Loucy (cell line): Measurements from ENCODE around the gene ASF1B.

ENCODE experiments used
- H2AFZ ChIP-seq: fragments of 200-600 bp; sonication (generic); 2 replicates; pipeline ENCODE4 v1.6.0; 2016; ENCODE audit warnings: antibody characterized with exemption, mild to moderate bottlenecking, low read length, moderate library complexity
- H3F3A ChIP-seq: fragments of 200-600 bp; 2 replicates; pipeline ENCODE4 v1.6.0; 2016; ENCODE audit warnings: antibody characterized with exemption, low read depth, mild to moderate bottlenecking
- H3K27me3 ChIP-seq: fragments of 200-600 bp; sonication (generic); 2 replicates; pipeline ENCODE4 v1.6.1; 2014; ENCODE audit warnings: low read length, mild to moderate bottlenecking; ENCODE audit not compliant: insufficient read depth, poor library complexity, severe bottlenecking
- H3K36me3 ChIP-seq: fragments of 200-600 bp; sonication (generic); 2 replicates; pipeline ENCODE4 v1.6.1; 2016; ENCODE audit warnings: low read length; ENCODE audit not compliant: insufficient read depth
- H3K4me1 ChIP-seq: fragments of 200-600 bp; sonication (generic); 2 replicates; pipeline ENCODE4 v1.5.1; 2014; ENCODE audit warnings: low read length, mild to moderate bottlenecking; ENCODE audit not compliant: insufficient read depth, poor library complexity, severe bottlenecking
- H3K4me2 ChIP-seq: fragments of 200-600 bp; sonication (generic); 2 replicates; pipeline ENCODE4 v1.6.0; 2014; ENCODE audit warnings: antibody characterized with exemption, low read length, low read depth, mild to moderate bottlenecking; ENCODE audit not compliant: poor library complexity, severe bottlenecking
- H3K4me3 ChIP-seq: fragments of 200-600 bp; sonication (generic); 2 replicates; pipeline ENCODE4 v1.5.1; 2014; ENCODE audit warnings: low read length, mild to moderate bottlenecking, mixed read lengths; ENCODE audit not compliant: poor library complexity, severe bottlenecking
- H3K79me2 ChIP-seq: fragments of 200-600 bp; sonication (generic); 2 replicates; pipeline ENCODE4 v1.6.1; 2014; ENCODE audit warnings: low read length; ENCODE audit not compliant: insufficient read depth
- H3K9ac ChIP-seq: fragments of 200-600 bp; sonication (generic); 2 replicates; pipeline ENCODE4 v1.6.0; 2014; ENCODE audit warnings: mild to moderate bottlenecking, low read depth, low read length, moderate library complexity; ENCODE audit not compliant: poor library complexity, severe bottlenecking
- H3K9me2 ChIP-seq: fragments of 200-600 bp; sonication (generic); replicated peaks from 2 replicates; pipeline ENCODE4 v1.6.1; 2016; ENCODE audit warnings: low read depth, low read length, mixed read lengths
- H3K9me3 ChIP-seq: fragments of 200-600 bp; sonication (generic); 2 replicates; pipeline ENCODE4 v1.6.1; 2014; ENCODE audit warnings: mild to moderate bottlenecking, antibody characterized with exemption, low read length, low read depth; ENCODE audit not compliant: insufficient read depth
- H4K20me1 ChIP-seq: fragments of 200-600 bp; sonication (generic); 2 replicates; pipeline ENCODE4 v1.6.0; 2014; ENCODE audit warnings: antibody characterized with exemption, low read length, mild to moderate bottlenecking; ENCODE audit not compliant: insufficient read depth, poor library complexity, severe bottlenecking
- CTCF ChIP-seq: fragments of 200-600 bp; sonication (generic); conservative IDR thresholded peaks from 2 replicates; pipeline ENCODE4 v1.5.1; 2014; ENCODE audit warnings: mild to moderate bottlenecking, antibody characterized with exemption, low read length
- EZH2phosphoT487 ChIP-seq: fragments of 200-600 bp; IDR thresholded peaks from 2 replicates; pipeline ENCODE4 v1.6.1; 2018; ENCODE audit warnings: antibody characterized with exemption, mild to moderate bottlenecking, moderate library complexity, borderline replicate concordance

Gene ASF1B

GRCh38 chr19:14091081-14091812 lies 45.1 kb downstream of the ASF1B start:
- H3K9ac ChIP-seq, result peak overlapping the region; percentile 72

GRCh38 chr19:14090509-14091080 lies 45.8 kb downstream of the ASF1B start, which contains the start of gene SAMD1:
TSS of gene SAMD1 (minus strand) at chr19:14090751.
- H4K20me1 ChIP-seq, result peaks cover 11% of the 10 kb centered on the region
- no peaks in the 10 kb centered on the region for H3K9me2 ChIP-seq
- no peaks in the 10 kb centered on the region for H3K27me3 ChIP-seq
- peaks cover 17% of the 10 kb centered on the region; the same call in 1 of the 2 replicates for H3K79me2 ChIP-seq
- H3K4me3 ChIP-seq, result peak within 1 kb of the TSS; percentile 82
- peak within 1 kb of the TSS; percentile 91 for H3K4me2 ChIP-seq
- no peaks in the 10 kb centered on the region; the same call in 1 of the 2 replicates for H3K36me3 ChIP-seq
- H3K4me1 ChIP-seq, result peaks cover 17% of the 10 kb centered on the region
- peak within 1 kb of the TSS; percentile 72 for H3K9ac ChIP-seq
- no peaks in the 10 kb centered on the region; the same call in 1 of the 2 replicates for H3F3A ChIP-seq
- H2AFZ ChIP-seq, result peak within 1 kb of the TSS; percentile 78
- TF ChIP-seq CTCF, result no peak
- TF ChIP-seq EZH2phosphoT487, result no peak
- H3K9me3 ChIP-seq, result no peaks in the 10 kb centered on the region

More at GRCh38 chr19:14091081-14091812, 45.1 kb downstream of the ASF1B start:
- Histone ChIP-seq H2AFZ (peak overlapping the region; percentile 78), H3F3A (no peaks in the 10 kb centered on the region; the same call in 1 of the 2 replicates), H3K4me3 (peak overlapping the region; percentile 82), H3K4me2 (peak overlapping the region; percentile 91), H3K9me2 (no peaks in the 10 kb centered on the region), H3K27me3 (no peaks in the 10 kb centered on the region), H3K9me3 (no peaks in the 10 kb centered on the region), H3K36me3 (no peaks in the 10 kb centered on the region; the same call in 1 of the 2 replicates), H3K4me1 (peaks cover 17% of the 10 kb centered on the region), H4K20me1 (peaks cover 11% of the 10 kb centered on the region), H3K79me2 (peaks cover 17% of the 10 kb centered on the region; the same call in 1 of the 2 replicates)
- TF ChIP-seq CTCF, result peak; percentile 57
- no peak for TF ChIP-seq EZH2phosphoT487

GRCh38 chr19:14089662-14090508 lies 46.5 kb downstream of the ASF1B start:
- H3F3A ChIP-seq, result no peaks in the 10 kb centered on the region; the same call in 1 of the 2 replicates
- H3K9ac ChIP-seq, result peak overlapping the region; percentile 61
- peaks cover 11% of the 10 kb centered on the region for H4K20me1 ChIP-seq
- H2AFZ ChIP-seq, result peak overlapping the region; percentile 70; the same call in 1 of the 2 replicates
- H3K9me3 ChIP-seq, result no peaks in the 10 kb centered on the region
- peaks cover 17% of the 10 kb centered on the region; the same call in 1 of the 2 replicates for H3K79me2 ChIP-seq
- peaks cover 17% of the 10 kb centered on the region for H3K4me1 ChIP-seq
- no peaks in the 10 kb centered on the region for H3K9me2 ChIP-seq
- H3K36me3 ChIP-seq, result no peaks in the 10 kb centered on the region; the same call in 1 of the 2 replicates
- H3K27me3 ChIP-seq, result no peaks in the 10 kb centered on the region
- H3K4me2 ChIP-seq, result peak overlapping the region; percentile 69
- TF ChIP-seq EZH2phosphoT487, result no peak
- TF ChIP-seq CTCF, result no peak
- peak overlapping the region; percentile 74 for H3K4me3 ChIP-seq
